ENCODE measurements around the gene USP49.
"Not testable (repeated sequence)": the region's sequence is repeated elsewhere in the genome, so short reads cannot be mapped to it uniquely, and the experiment has no call there.

The USP49 gene

DNA sequence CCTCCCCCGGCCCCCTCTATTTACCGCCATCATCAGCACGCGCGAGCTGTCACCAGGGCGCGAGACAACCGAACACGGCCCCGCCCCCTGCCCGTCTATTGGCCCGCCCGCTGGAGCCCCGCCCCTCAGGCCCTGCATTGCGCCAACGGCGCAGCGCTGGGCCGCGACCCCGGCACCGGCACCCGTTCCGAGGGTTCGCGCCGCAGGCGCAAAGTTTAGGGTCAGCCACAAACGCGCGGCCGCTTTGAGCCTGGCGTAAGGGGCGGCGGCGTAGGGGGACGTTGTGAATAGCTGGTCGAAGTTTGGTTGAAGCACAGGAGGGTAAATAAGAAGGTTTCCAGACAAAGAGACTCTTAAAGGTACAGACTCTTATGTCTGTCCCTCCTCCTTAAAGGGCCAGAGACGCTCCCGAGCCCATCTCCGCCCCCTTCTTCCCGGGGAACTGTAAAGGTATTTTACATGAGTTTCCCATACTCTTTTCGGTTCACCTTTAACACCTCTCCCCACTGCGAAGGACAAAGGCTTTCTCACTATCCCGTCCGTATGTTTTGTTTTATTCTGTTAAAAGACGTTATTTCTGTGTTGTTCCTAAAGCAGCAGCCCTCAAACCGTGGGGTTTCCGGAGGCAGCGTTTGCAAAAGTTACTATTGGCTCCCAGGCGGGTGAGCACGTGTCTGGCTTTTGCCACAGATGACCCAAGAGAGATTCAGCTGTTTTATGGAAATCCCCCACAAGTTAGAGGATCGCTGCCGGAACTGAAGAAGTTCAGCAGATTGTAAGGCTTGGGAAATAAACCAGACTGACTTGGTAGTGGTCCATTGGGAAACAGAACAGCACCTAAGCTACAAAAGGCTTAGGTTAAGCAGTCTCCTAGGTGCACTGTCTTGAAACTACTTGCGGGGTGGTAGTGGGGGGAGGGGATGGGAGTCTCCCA, at the start of gene USP49:
Gene USP49 (minus strand): TSS at position 76 of the 934 bp plus-strand sequence. CDS start 88,392 bp downstream, outside the sequence.
- DNase-seq: peak; percentile 97

DNA sequence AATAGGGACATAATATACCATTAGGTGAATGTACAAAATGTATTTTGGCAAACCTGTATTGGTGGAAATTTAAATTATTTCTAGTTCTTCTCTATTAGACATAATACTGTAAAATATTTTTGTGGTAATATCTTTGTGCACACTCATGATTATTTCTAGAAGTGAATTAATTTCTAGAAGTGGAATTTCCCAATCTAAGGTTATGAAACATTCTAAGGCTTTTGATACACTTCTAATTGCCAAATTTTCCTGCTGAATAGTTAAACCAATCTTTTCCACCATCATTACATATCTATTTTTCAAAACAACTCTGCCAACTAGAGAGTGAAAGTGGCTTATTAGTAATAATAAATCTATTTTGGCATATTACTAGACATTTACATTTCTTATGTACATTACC, 48.3 kb upstream of the USP49 start:
- DNase-seq: no peak

GRCh38 chr6:41942882-41943281, 47.7 kb upstream of the USP49 start:
- not testable (repeated sequence) for DNase-seq

DNA sequence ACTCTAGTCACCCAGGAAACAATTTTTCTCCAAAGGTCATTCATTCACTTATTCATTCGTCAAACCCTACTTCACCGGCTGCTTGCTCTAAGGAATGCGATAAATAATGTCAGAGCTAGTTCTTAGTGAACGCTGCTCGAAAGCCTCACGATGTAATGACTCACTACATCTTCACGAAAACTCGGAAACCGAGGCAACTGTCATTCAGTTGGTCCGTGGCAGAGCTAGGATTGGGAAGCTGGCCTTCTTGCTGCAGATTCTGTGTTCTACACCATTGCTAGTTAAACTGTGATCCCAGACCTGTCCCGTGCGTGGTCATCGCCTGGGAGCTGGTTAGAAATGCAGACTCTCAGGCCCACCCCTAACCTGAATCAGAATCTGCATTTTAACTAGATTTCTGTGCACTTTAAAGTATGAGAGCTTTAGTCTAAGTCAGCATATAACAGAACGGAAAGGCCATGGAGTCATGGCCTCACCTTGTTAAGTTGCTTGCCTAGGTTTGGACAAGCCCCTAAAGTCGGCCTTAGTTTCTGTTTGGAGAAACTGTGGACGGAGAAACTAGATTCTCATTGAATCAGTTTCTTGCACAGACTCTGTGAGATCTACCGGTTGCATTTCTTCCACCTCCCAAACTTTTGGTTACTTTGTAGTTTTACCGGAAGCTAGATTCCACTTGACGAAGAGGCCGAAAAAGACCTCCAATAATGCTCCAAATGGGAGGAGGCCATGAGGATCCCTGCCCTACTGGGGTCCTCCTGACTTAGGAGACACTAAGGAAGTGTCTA, 47.1 kb upstream of the USP49 start:
- no peak for DNase-seq

- peak; percentile 87 for DNase-seq
These were observed 46.3 kb upstream of the USP49 start, which contains the start of gene CCND3 for GRCh38 chr6:41941280-41942066. Gene CCND3, minus strand, starts transcription at chr6:41941808. Its CDS starts 159 bp downstream, at chr6:41941649.

- peak; percentile 14 for DNase-seq
These were observed 45.6 kb upstream of the USP49 start for GRCh38 chr6:41940759-41941279.

DNA sequence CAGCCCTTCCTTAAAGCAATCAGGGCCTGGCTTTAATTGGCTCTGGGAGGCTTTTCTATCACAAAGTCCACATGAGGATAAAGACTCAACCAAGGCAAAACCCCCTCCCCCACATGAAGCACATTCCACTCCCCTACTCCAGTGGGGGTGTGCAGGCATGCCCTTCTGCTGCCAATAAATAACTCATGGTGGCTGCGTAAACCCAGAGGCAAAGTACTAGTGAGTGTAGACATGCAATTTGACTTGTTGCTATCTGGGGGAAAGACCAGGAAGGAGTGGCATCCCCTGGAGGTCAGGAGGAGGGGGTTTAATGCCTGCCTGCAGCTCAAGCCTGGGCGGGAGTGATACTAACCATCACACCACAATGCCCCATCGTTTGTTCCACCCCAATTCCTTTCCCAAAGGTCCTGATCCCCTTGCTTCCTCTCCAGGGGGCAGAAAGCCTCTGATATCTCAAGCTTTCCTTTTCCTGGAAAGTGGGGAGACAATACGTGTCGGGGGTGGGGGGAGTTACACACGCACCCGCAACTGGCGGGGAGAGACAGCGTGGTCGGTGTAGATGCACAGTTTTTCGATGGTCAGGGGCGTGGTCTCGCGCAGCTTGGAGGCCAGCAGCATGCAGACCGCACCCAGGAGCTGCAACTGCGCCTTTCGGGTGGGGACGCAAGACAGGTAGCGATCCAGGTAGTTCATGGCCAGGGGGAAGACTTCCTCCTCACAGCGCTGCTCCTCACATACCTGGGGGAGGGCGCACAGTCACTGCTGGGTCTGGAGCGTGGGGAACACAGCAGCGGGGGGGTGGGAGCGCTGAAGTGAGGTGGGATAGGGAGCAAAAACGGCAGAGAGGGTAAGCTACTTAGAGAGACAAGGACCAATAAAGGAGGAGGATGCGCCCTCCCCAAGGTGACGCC, 44.9 kb upstream of the USP49 start:
- DNase-seq: no peak

- no peak for DNase-seq
These were observed 44.1 kb upstream of the USP49 start for GRCh38 chr6:41939176-41939847.

GRCh38 chr6:41938590-41939175, 43.5 kb upstream of the USP49 start:
- no peak for DNase-seq

GRCh38 chr6:41937861-41938574, 42.8 kb upstream of the USP49 start:
- DNase-seq: no peak

GRCh38 chr6:41937472-41937860, 42.3 kb upstream of the USP49 start:
- DNase-seq: no peak

GRCh38 chr6:41936073-41936837, 41.1 kb upstream of the USP49 start:
- DNase-seq: peak; percentile 44

- DNase-seq: no peak
These were observed 40.5 kb upstream of the USP49 start for GRCh38 chr6:41935685-41936072.

GRCh38 chr6:41935193-41935574, 40.0 kb upstream of the USP49 start:
- DNase-seq: no peak

- DNase-seq: no peak
These were observed 39.4 kb upstream of the USP49 start for GRCh38 chr6:41934278-41935192.

- no peak for DNase-seq
These were observed 37.2 kb upstream of the USP49 start for GRCh38 chr6:41932378-41932777.

GRCh38 chr6:41931792-41932191, 36.6 kb upstream of the USP49 start:
- DNase-seq: no peak

GRCh38 chr6:41929924-41930323, 34.7 kb upstream of the USP49 start:
- no peak for DNase-seq

All from COR-L47 (cell line).